H1 (cell line): ENCODE results near the gene CHCHD6. TPM values are rescaled to one million over a fixed set of nuclear protein-coding genes. Genes with fewer than 3 reads are reported as not detected.

ENCODE experiments used
- CTCF ChIA-PET: fragments of 300-600 bp; sonication (Branson Sonifier 250); formaldehyde crosslinking; loops from one replicate; lab custom pipeline; 2021; ENCODE audit not compliant: partially characterized antibody; lab: Charles Lee
- POLR2A ChIA-PET: fragments of 300-600 bp; sonication (Branson Sonifier 250); formaldehyde crosslinking; loops from one replicate; lab custom pipeline; 2021; ENCODE audit warnings: inconsistent platforms; ENCODE audit not compliant: partially characterized antibody; lab: Charles Lee
- DNase-seq, 2 experiments: peaks; one replicate each; pipeline versions ENCODE4 v3.0.0 to v3.0.0-alpha.2; 2010 to 2022; ENCODE audit warnings: low spot score in 2 of 2, low read depth in 1 of 2, mixed read lengths in 1 of 2
- FAIRE-seq: peaks from 2 replicates; lab custom pipeline; 2011; peaks lifted over from hg19 to GRCh38; lab: Jason Lieb, UNC
- H2AFZ ChIP-seq: 2 replicates; pipeline ENCODE4 v1.8.1; 2012; ENCODE audit warnings: low read length, inconsistent platforms
- H2AK5ac ChIP-seq: 2 replicates; pipeline ENCODE4 v1.6.1; 2013; ENCODE audit warnings: low read depth, low read length
- H2BK120ac ChIP-seq: replicated peaks from 2 replicates; pipeline ENCODE3; 2013; ENCODE audit warnings: low read depth, low read length, inconsistent platforms
- H2BK12ac ChIP-seq: 2 replicates; pipeline ENCODE4 v1.6.1; 2013; ENCODE audit warnings: low read depth, low read length
- H2BK15ac ChIP-seq: 2 replicates; pipeline ENCODE4 v1.6.1; 2013; ENCODE audit warnings: low read length
- H2BK20ac ChIP-seq: 2 replicates; pipeline ENCODE4 v1.6.1; 2013; ENCODE audit warnings: low read length
- H2BK5ac ChIP-seq: 2 replicates; pipeline ENCODE4 v1.6.1; 2013; ENCODE audit warnings: low read depth, low read length
- H3K14ac ChIP-seq: 2 replicates; pipeline ENCODE4 v1.6.1; 2013; ENCODE audit warnings: inconsistent platforms; ENCODE audit not compliant: insufficient read length
- H3K18ac ChIP-seq: 2 replicates; pipeline ENCODE4 v1.6.1; 2013; ENCODE audit warnings: low read length; ENCODE audit errors: extremely low read depth
- H3K23ac ChIP-seq: 2 replicates; pipeline ENCODE4 v1.6.1; 2013; ENCODE audit warnings: inconsistent platforms; ENCODE audit not compliant: insufficient read length
- H3K23me2 ChIP-seq: 2 replicates; pipeline ENCODE4 v1.6.1; 2013; ENCODE audit warnings: low read depth, low read length
- H3K27ac ChIP-seq: 2 replicates; pipeline ENCODE4 v1.6.1; 2011; ENCODE audit warnings: low read depth, low read length, inconsistent platforms
- H3K27me3 ChIP-seq, 4 experiments: replicated peaks in 1 of 4; 1 replicate in 1 of 4; 2 replicates in 3 of 4; pipeline versions ENCODE4 v1.6.1 to v1.8.1; 2011 to 2013; ENCODE audit warnings: low read length in 3 of 4, mild to moderate bottlenecking in 3 of 4, inconsistent platforms in 2 of 4, mixed read lengths in 2 of 4, moderate library complexity in 1 of 4; ENCODE audit not compliant: control insufficient read depth in 3 of 4, insufficient read depth in 3 of 4; ENCODE audit errors: extremely low read depth in 1 of 4
- H3K36me3 ChIP-seq, 4 experiments: 2 replicates each; pipeline versions ENCODE4 v1.6.1 to v1.8.1; 2011 to 2013; ENCODE audit warnings: mild to moderate bottlenecking in 4 of 4, low read length in 3 of 4, moderate library complexity in 2 of 4, control low read depth in 1 of 4, inconsistent platforms in 1 of 4; ENCODE audit not compliant: insufficient read depth in 4 of 4, control insufficient read depth in 2 of 4
- H3K4ac ChIP-seq: replicated peaks from 2 replicates; pipeline ENCODE3; 2013; ENCODE audit warnings: low read length, low read depth, mixed read lengths, inconsistent platforms; ENCODE audit not compliant: insufficient read length
- H3K4me1 ChIP-seq, 4 experiments: replicated peaks in 1 of 4; 1 replicate in 1 of 4; 2 replicates in 3 of 4; pipeline versions ENCODE4 v1.6.1 to v1.8.1; 2011 to 2013; ENCODE audit warnings: low read length in 3 of 4, inconsistent platforms in 2 of 4, mixed read lengths in 1 of 4; ENCODE audit not compliant: insufficient read depth in 4 of 4, control insufficient read depth in 3 of 4
- H3K4me2 ChIP-seq, 2 experiments: 2 replicates each; pipeline versions ENCODE4 v1.6.1 to v1.8.1; 2011 to 2013; ENCODE audit warnings: low read depth in 2 of 2, low read length in 2 of 2, control low read depth in 1 of 2, inconsistent platforms in 1 of 2, mild to moderate bottlenecking in 1 of 2; ENCODE audit not compliant: insufficient read depth in 1 of 2
- H3K4me3 ChIP-seq, 4 experiments: fragments of 200-600, 300-600 bp in 1 of 4; sonication (generic), shearing (Covaris generic), sonication (Bioruptor Twin) in 1 of 4; 2 replicates each; pipeline versions ENCODE4 v1.5.1 to v1.8.1; 2011 to 2016; ENCODE audit warnings: low read length in 4 of 4, low read depth in 3 of 4, control low read depth in 2 of 4, inconsistent platforms in 2 of 4, mild to moderate bottlenecking in 2 of 4, mixed read lengths in 1 of 4, moderate library complexity in 1 of 4; ENCODE audit not compliant: insufficient read depth in 2 of 4; ENCODE audit errors: extremely low read depth in 1 of 4
- H3K56ac ChIP-seq: replicated peaks from 2 replicates; pipeline ENCODE3; 2013; ENCODE audit warnings: low read depth, mild to moderate bottlenecking, mixed read lengths, low read length, inconsistent platforms; ENCODE audit not compliant: insufficient read length
- H3K79me1 ChIP-seq: 2 replicates; pipeline ENCODE4 v1.6.1; 2013; ENCODE audit warnings: low read depth, low read length, control low read depth
- H3K79me2 ChIP-seq, 2 experiments: 2 replicates each; pipeline versions ENCODE4 v1.6.1 to v1.8.1; 2012 to 2013; ENCODE audit warnings: low read length in 2 of 2, mild to moderate bottlenecking in 2 of 2, inconsistent platforms in 1 of 2; ENCODE audit not compliant: insufficient read depth in 2 of 2, control insufficient read depth in 1 of 2
- H3K9ac ChIP-seq, 4 experiments: replicated peaks in 1 of 4; 1 replicate in 1 of 4; 2 replicates in 3 of 4; pipeline versions ENCODE4 v1.6.1 to v1.8.1; 2011 to 2013; ENCODE audit warnings: low read depth in 3 of 4, low read length in 3 of 4, control low read depth in 2 of 4, mild to moderate bottlenecking in 2 of 4, moderate library complexity in 2 of 4, inconsistent platforms in 1 of 4; ENCODE audit errors: extremely low read depth in 1 of 4
- H3K9me3 ChIP-seq, 2 experiments: 2 replicates each; pipeline versions ENCODE4 v1.6.1 to v1.8.1; 2012 to 2013; ENCODE audit warnings: mild to moderate bottlenecking in 2 of 2, moderate library complexity in 2 of 2, control low read depth in 1 of 2, inconsistent platforms in 1 of 2, low read depth in 1 of 2, low read length in 1 of 2, mixed read lengths in 1 of 2; ENCODE audit not compliant: insufficient read depth in 2 of 2
- H4K20me1 ChIP-seq, 2 experiments: replicated peaks in 1 of 2; 2 replicates each; pipeline versions ENCODE3 to v1.8.1; 2011 to 2013; ENCODE audit warnings: inconsistent platforms in 2 of 2, low read length in 2 of 2, mild to moderate bottlenecking in 1 of 2; ENCODE audit not compliant: insufficient read depth in 2 of 2, control insufficient read depth in 1 of 2
- H4K5ac ChIP-seq: 2 replicates; pipeline ENCODE4 v1.6.1; 2013; ENCODE audit warnings: low read length, low read depth, mixed read lengths, inconsistent platforms; ENCODE audit not compliant: insufficient read length
- H4K8ac ChIP-seq: 2 replicates; pipeline ENCODE4 v1.8.0; 2013; ENCODE audit warnings: mild to moderate bottlenecking, moderate library complexity, low read length, inconsistent platforms; ENCODE audit not compliant: insufficient read depth; ENCODE audit errors: extremely low read depth
- H4K91ac ChIP-seq: replicated peaks from 2 replicates; pipeline ENCODE3; 2013; ENCODE audit warnings: low read length, mixed read lengths, inconsistent platforms; ENCODE audit not compliant: insufficient read length
- MAFK ChIP-seq: IDR thresholded peaks from 2 replicates; pipeline ENCODE4 v1.6.1; 2012; ENCODE audit warnings: low read depth, mild to moderate bottlenecking, improper control_type of control experiment, low read length
- WGBS, 2 experiments: shearing (Covaris generic) in 1 of 2; methylation state at CpG; one replicate each; pipeline versions ENCODE4 v1.1.6 to v1.1.7; 2013 to 2015; ENCODE audit warnings: low lambda C conversion rate in 2 of 2, mixed read lengths in 2 of 2, inconsistent platforms in 1 of 2, low coverage in 1 of 2, missing lambda C conversion rate in 1 of 2; ENCODE audit not compliant: insufficient replicate concordance in 2 of 2, insufficient coverage in 1 of 2, insufficient read length in 1 of 2; ENCODE audit errors: extremely low coverage in 1 of 2, missing lambda C conversion rate in 1 of 2; 5-methylcytosine and 5-hydroxymethylcytosine counted together
- polyA plus RNA-seq, 7 experiments: library from polyadenylated mRNA; depleted of rRNA in 3 of 7; stranded (reverse) in 5 of 7; unstranded in 2 of 7; fragments of >200 nt in 5 of 7; fragments of 200-250 nt in 2 of 7; gene quantifications; 1 replicate in 5 of 7; 2 replicates in 1 of 7; 4 replicates in 1 of 7; pipeline versions ENCODE4 v1.2.1 to v1.2.3, GENCODE V29; 2011 to 2013; ENCODE audit warnings: missing spikeins in 2 of 7, mixed read lengths in 2 of 7
- total RNA-seq: library from RNA; stranded (reverse); fragmentation: NEBNext Ultra II Directional; extraction: Animal tissue kit (Norgen Biotek cat#: 25700); gene quantifications from 2 replicates; pipeline ENCODE4 v1.2.1, GENCODE V29; 2021
- TF ChIP-seq, protein P1 (sequence below): IDR thresholded peaks from 2 replicates; pipeline ENCODE4 v1.6.1; 2012; ENCODE audit warnings: inconsistent platforms

Gene CHCHD6
- total and polyA plus RNA-seq, 2 of the 8 experiments (the other 6 are each of a cell fraction or from before 2014, with no cell fraction given), result 32.4 to 37.6 TPM

DNA sequence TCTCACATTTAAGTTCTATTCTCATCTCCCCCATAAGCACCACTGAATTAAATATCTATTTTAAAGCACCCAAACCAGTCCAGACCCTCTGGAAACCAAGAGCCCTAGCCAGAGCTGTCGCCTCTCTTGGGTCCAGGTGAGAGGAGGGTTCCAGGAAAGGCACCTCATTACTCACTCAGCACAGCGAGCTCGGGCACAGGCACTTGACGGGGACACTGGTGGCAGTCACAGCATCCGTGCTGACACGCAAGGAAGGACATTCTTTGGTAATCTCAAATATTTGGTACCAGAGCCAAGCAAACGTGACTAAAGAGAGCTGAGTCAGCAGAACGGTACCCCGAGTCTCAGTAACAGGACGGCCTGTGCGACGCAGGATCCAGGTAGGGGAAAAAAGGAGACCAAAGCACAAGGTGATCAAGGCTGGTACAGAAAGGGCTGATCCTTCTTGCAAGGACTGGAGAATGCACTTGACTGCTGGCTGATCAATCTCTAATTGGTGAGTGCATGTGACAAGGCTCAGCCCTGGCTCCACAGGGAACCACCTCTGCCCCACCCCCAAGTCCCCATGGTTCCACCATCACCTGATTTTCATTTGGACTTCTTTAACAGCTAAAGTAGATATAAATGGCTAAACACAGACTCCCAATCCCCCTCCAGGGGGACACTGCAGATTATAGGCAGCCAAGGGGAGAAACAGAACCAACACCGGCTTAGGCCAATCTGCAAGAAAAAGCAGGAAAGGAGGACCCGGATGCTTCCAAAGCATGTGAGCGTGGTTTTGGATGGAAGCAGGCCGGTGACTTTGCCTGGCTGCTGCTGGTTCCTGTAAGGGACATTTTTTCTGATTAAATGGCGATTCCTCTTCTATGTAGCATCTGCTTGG is 61.4 kb downstream of the CHCHD6 start:
- Histone ChIP-seq H3K4me1 (peaks cover 0 to 3% (median 1%) of the 10 kb centered on the region in 4 experiments; a peak in 3 of 7 replicates), H3K9me3 (peaks cover 0 to 3% of the 10 kb centered on the region in 2 experiments; a peak in 1 of 4 replicates), H3K23me2 (no peaks in the 10 kb centered on the region), H3K9ac (no peak overlapping the region), H3K27ac (no peak overlapping the region), H2BK12ac (0 out of 2 replicates have a peak overlapping the region, but pooled peaks have one; percentile 68), H3K27me3 (no peaks in the 10 kb centered on the region), H3K23ac (no peak overlapping the region), H3K56ac (no peak overlapping the region), H2BK5ac (no peak overlapping the region), H4K91ac (no peak overlapping the region), H3K4me3 (no peak overlapping the region), H3K4ac (no peak overlapping the region), H4K5ac (no peak overlapping the region), H4K8ac (no peak overlapping the region), H3K79me2 (peaks cover 0 to 4% of the 10 kb centered on the region in 2 experiments; a peak in 1 of 4 replicates), H3K4me2 (no peak overlapping the region), H2BK20ac (no peak overlapping the region), H3K79me1 (no peaks in the 10 kb centered on the region), H3K18ac (no peak overlapping the region), H2AFZ (no peak overlapping the region), H3K36me3 (no peaks in the 10 kb centered on the region; a peak in 1 of 8 replicates), H2BK120ac (no peak overlapping the region), H3K14ac (no peak overlapping the region), H4K20me1 (peaks cover 0 to 1% of the 10 kb centered on the region in 2 experiments), H2AK5ac (peak overlapping the region; percentile 89; the same call in 1 of the 2 replicates), H2BK15ac (peak overlapping the region; percentile 61; the same call in 1 of the 2 replicates)
- ChIA-PET CTCF (interaction anchor here (5.9 kb wide), 1 partner anchor 13 kb away, joined by 28 read pairs; no protein-coding TSS in a partner anchor), POLR2A (no interaction called here)
- peak in 1 of 2 experiments; percentile 39 for DNase-seq
- 92% methylated on average over 17 of the region's 17 CpGs; no CpG with 5 or more reads in 1 of the 2 experiments for WGBS, 2 experiments
- FAIRE-seq, result no peak
- peak; percentile 89 for TF ChIP-seq MAFK
- TF ChIP-seq, protein P1, sequence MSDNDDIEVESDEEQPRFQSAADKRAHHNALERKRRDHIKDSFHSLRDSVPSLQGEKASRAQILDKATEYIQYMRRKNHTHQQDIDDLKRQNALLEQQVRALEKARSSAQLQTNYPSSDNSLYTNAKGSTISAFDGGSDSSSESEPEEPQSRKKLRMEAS, result no peak
